Measurements from ENCODE around the gene YOD1. TPM values are rescaled to one million over a fixed set of nuclear protein-coding genes. Genes with fewer than 3 reads are reported as not detected.
A peak's percentile ranks its signal among the peaks of the same experiment; 100 is the strongest.

The YOD1 gene
- total and polyA plus RNA-seq, 2 donors = 10.5 to 11.5 TPM

DNA sequence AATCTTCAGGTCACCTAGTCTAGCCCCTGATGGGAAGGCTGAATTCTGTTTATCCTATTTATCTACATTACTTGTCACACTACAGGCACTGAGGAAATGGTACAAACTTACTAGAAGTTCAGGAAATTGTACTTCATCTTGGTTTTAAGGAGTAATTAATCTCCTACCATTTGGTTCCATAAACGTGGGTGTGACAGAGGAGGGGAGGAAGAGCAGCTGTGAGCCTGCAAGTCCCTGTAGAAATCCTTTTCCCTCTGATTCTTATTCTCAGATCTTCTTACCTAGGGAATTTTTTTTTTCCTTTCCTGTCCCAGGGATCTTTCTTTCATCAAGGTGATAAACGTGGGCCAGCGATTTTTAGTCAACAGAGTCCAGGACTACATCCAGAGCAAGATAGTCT lies 16.2 kb upstream of the YOD1 start:
- Histone ChIP-seq H3K36me3 (ENCODE audit: control insufficient read depth in 2 of 2, insufficient read depth in 2 of 2, low read length in 1 of 2) (peaks cover 4 to 64% of the 10 kb centered on the region in 2 donors), H3K27me3 (ENCODE audit: control insufficient read depth in 2 of 2, insufficient read depth in 1 of 2, low read length in 1 of 2) (no peaks in the 10 kb centered on the region), H3K4me1 (ENCODE audit: control insufficient read depth in 2 of 2, insufficient read depth in 2 of 2, low read length in 2 of 2) (peaks cover 31 to 44% of the 10 kb centered on the region in 2 donors), H3K9me3 (ENCODE audit: control insufficient read depth in 2 of 2, insufficient read depth in 1 of 2, low read length in 1 of 2) (no peaks in the 10 kb centered on the region), H3K27ac (ENCODE audit: low read depth in 1 of 2, low read length in 1 of 2) (no peak overlapping the region), H3K4me3 (ENCODE audit: low read length in 2 of 2) (no peak overlapping the region)
- no peak for DNase-seq (ENCODE audit: low read depth in 6 of 9, low spot score in 9 of 9)
- 83% methylated on average over 3 of the region's 3 CpGs for WGBS

DNA sequence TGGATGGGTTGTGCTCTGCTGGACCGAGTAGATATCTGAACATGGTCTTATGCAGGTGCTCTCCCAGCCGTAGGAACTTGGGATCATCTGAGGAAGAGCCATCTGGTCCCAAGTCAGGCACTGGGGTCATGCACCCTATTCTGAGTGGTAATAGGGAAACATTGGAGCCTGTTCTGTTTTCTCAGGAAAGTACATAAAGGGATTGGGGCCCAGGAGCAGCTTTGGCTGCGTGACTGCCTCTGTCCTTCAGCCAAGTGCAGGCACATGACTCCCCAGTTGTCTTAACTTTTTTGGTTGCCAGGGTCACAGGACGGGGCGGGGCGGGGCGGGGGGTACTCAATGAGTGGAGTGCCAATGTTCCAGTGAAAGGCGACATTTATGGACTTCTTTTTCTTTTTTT lies 13.6 kb upstream of the YOD1 start:
- Histone ChIP-seq H3K4me3 (ENCODE audit: low read length in 2 of 2) (no peak overlapping the region), H3K27ac (ENCODE audit: low read depth in 1 of 2, low read length in 1 of 2) (no peak overlapping the region)

DNA sequence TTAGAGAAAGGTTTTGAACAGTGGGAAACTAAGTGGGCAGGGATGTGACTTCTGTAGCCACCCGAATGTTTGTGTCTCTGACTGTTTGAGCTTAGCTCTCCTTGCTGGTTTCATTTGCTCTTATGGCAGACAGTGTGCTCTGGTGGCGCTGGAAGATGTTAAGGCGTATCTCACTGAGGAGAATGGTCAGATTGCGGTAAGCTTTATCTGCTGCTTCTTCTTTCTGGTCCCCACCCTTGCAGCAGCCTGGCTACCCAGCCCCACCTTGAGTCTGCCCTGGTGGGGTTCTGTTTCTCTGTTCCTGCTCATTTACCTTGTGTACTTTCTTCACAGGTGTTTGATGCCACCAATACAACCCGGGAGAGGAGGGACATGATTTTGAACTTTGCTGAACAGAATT lies 12.0 kb upstream of the YOD1 start:
- Histone ChIP-seq H3K4me1 (ENCODE audit: control insufficient read depth in 2 of 2, insufficient read depth in 2 of 2, low read length in 2 of 2) (peaks cover 26 to 33% of the 10 kb centered on the region in 2 donors), H3K4me3 (ENCODE audit: low read length in 2 of 2) (no peak overlapping the region), H3K27me3 (ENCODE audit: control insufficient read depth in 2 of 2, insufficient read depth in 1 of 2, low read length in 1 of 2) (no peaks in the 10 kb centered on the region), H3K9me3 (ENCODE audit: control insufficient read depth in 2 of 2, insufficient read depth in 1 of 2, low read length in 1 of 2) (no peaks in the 10 kb centered on the region), H3K36me3 (ENCODE audit: control insufficient read depth in 2 of 2, insufficient read depth in 2 of 2, low read length in 1 of 2) (peaks cover 7 to 61% of the 10 kb centered on the region in 2 donors), H3K27ac (ENCODE audit: low read depth in 1 of 2, low read length in 1 of 2) (no peak overlapping the region)
- no peak for DNase-seq (ENCODE audit: low read depth in 6 of 9, low spot score in 9 of 9)
- WGBS = 98% methylated on average over 5 of the region's 5 CpGs

More for the DNA sequence above, 13.6 kb upstream of the YOD1 start:
- no peaks in the 10 kb centered on the region for H3K9me3 ChIP-seq (ENCODE audit: control insufficient read depth in 2 of 2, insufficient read depth in 1 of 2, low read length in 1 of 2)
- DNase-seq (ENCODE audit: low read depth in 6 of 9, low spot score in 9 of 9) = no peak
- peaks cover 20 to 30% of the 10 kb centered on the region in 2 donors for H3K4me1 ChIP-seq (ENCODE audit: control insufficient read depth in 2 of 2, insufficient read depth in 2 of 2, low read length in 2 of 2)
- H3K36me3 ChIP-seq (ENCODE audit: control insufficient read depth in 2 of 2, insufficient read depth in 2 of 2, low read length in 1 of 2) = peaks cover 10 to 70% of the 10 kb centered on the region in 2 donors
- no peaks in the 10 kb centered on the region for H3K27me3 ChIP-seq (ENCODE audit: control insufficient read depth in 2 of 2, insufficient read depth in 1 of 2, low read length in 1 of 2)
- 98% methylated on average over 8 of the region's 8 CpGs for WGBS

DNA sequence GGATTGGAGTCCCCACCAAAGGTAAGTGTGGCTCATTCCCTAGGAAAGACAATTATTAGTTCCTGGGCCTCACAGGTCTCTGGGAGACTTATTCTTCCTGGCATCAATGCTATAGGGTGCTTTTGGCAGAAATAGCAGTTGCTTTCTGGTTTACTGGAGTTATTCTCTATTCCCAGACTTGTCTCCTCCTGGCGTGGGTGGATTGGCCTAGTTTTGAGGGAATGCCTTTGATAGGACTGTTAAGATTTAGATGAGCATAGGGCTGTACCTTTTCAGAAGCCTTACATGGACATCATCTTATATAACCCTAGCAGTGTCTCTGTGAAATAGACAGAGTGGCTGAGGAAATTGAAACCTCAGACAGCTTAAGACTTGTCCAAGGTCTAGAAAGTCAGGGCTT lies 11.1 kb upstream of the YOD1 start:
- 98% methylated on average over 1 of the region's 1 CpG for WGBS
- Histone ChIP-seq H3K27ac (ENCODE audit: low read depth in 1 of 2, low read length in 1 of 2) (no peak overlapping the region), H3K36me3 (ENCODE audit: control insufficient read depth in 2 of 2, insufficient read depth in 2 of 2, low read length in 1 of 2) (peaks cover 7 to 54% of the 10 kb centered on the region in 2 donors), H3K9me3 (ENCODE audit: control insufficient read depth in 2 of 2, insufficient read depth in 1 of 2, low read length in 1 of 2) (no peaks in the 10 kb centered on the region), H3K4me3 (ENCODE audit: low read length in 2 of 2) (no peak overlapping the region), H3K27me3 (ENCODE audit: control insufficient read depth in 2 of 2, insufficient read depth in 1 of 2, low read length in 1 of 2) (no peaks in the 10 kb centered on the region), H3K4me1 (ENCODE audit: control insufficient read depth in 2 of 2, insufficient read depth in 2 of 2, low read length in 2 of 2) (peaks cover 26 to 28% of the 10 kb centered on the region in 2 donors)
- DNase-seq (ENCODE audit: low read depth in 6 of 9, low spot score in 9 of 9) = no peak

DNA sequence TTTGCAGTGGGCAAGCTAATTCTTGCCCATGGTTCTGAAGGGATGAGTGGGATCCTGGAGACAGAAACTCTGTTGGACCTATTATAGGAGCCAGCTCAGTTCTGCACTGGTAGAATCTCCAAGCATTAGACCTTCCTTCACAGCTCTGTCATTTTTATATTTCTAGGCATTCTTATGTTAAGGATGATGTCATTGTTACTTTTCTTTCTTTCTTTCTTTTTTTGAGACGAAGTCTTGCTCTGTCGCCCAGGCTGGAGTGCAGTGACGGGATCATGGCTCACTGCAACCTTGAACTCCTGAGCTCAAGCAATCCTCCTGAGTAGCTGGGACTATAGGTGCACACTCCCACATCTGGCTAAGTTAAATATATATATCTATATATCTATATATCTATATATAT lies 9.6 kb upstream of the YOD1 start:
- DNase-seq (ENCODE audit: low read depth in 6 of 9, low spot score in 9 of 9) = no peak
- Histone ChIP-seq H3K9me3 (ENCODE audit: control insufficient read depth in 2 of 2, insufficient read depth in 1 of 2, low read length in 1 of 2) (no peaks in the 10 kb centered on the region), H3K4me1 (ENCODE audit: control insufficient read depth in 2 of 2, insufficient read depth in 2 of 2, low read length in 2 of 2) (peaks cover 26 to 28% of the 10 kb centered on the region in 2 donors), H3K27me3 (ENCODE audit: control insufficient read depth in 2 of 2, insufficient read depth in 1 of 2, low read length in 1 of 2) (no peaks in the 10 kb centered on the region), H3K36me3 (ENCODE audit: control insufficient read depth in 2 of 2, insufficient read depth in 2 of 2, low read length in 1 of 2) (peaks cover 7 to 47% of the 10 kb centered on the region in 2 donors), H3K4me3 (ENCODE audit: low read length in 2 of 2) (no peak overlapping the region), H3K27ac (ENCODE audit: low read depth in 1 of 2, low read length in 1 of 2) (no peak overlapping the region)
- 78% methylated on average over 3 of the region's 3 CpGs for WGBS

DNA sequence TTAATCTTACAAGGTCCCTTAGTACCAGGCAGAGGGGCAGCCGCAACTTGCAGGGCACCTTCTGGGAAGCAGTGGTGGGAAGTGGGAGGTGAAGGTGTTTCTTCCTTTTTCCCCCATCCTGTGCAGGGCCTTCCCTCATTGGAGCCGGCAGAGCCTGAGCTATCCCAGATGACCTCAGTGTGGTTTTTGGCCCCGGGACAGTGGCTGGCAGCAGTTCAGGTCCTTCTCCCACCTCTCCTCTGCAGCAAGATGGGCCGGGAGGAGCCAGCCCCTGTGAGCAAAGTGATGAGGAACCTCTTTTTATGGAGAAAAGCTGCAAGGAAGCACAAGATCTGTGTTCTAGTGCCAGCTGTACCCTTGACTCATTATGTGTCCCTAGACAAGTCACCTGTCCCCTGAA lies 8.9 kb upstream of the YOD1 start:
- 75% methylated on average over 4 of the region's 4 CpGs for WGBS
- Histone ChIP-seq H3K27ac (ENCODE audit: low read depth in 1 of 2, low read length in 1 of 2) (no peak overlapping the region), H3K36me3 (ENCODE audit: control insufficient read depth in 2 of 2, insufficient read depth in 2 of 2, low read length in 1 of 2) (peaks cover 7 to 40% of the 10 kb centered on the region in 2 donors), H3K9me3 (ENCODE audit: control insufficient read depth in 2 of 2, insufficient read depth in 1 of 2, low read length in 1 of 2) (no peaks in the 10 kb centered on the region), H3K27me3 (ENCODE audit: control insufficient read depth in 2 of 2, insufficient read depth in 1 of 2, low read length in 1 of 2) (no peaks in the 10 kb centered on the region), H3K4me1 (ENCODE audit: control insufficient read depth in 2 of 2, insufficient read depth in 2 of 2, low read length in 2 of 2) (peaks cover 28 to 29% of the 10 kb centered on the region in 2 donors), H3K4me3 (ENCODE audit: low read length in 2 of 2) (peak overlapping the region in 1 of 2 donors; percentile 40)
- no peak for DNase-seq (ENCODE audit: low read depth in 6 of 9, low spot score in 9 of 9)

DNA sequence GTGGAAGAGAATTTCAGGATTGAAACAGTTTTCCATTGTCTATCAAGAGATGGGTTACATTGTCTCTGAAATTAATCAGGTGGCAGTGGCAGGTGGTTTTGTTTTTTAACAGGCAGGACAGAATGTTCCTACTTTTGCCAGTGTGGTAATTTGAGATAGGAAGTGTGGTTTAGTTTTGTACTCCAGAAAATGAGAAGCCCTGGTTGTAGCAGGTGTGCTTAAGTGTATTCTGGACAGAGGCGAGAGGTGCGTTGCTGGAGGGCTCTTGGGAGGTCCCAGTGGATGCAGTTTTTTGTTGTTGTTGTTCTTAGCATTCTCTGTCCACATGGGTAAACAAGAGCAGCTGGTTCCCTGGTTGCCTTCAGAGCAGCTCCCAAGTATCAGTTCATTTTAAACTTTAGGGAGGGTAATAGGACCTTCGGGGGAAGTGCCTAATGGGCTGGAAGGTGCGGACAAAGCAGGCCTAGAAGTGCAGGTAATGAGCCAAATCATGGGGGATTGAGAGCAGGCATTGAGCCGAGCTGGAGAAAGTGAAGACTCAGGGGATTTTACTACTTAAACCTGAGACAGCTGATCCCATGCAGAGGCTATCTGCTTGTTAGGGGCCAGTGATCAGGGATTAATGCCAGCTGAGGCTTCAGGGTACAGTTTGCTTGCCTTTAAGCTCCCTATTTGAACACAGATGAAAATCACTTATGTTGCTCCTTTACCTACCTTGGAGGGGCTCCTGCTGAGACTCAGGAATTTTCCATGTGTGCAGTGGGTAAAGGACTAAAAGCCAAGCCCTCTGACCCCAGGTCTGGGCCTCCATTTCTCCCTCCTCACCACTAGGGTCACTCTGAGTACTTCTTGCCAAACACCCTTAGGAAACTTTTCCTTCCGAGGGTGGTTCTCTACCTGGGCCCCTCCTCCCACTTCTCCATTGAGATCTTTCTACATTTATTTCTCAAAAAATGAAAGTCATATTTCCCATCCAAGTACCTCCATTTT lies 8.2 kb upstream of the YOD1 start:
- peak in 1 of 9 donors; percentile 55 for DNase-seq (ENCODE audit: low read depth in 6 of 9, low spot score in 9 of 9)
- Histone ChIP-seq H3K27ac (ENCODE audit: low read depth in 1 of 2, low read length in 1 of 2) (peak overlapping the region; percentile 59 to 79), H3K27me3 (ENCODE audit: control insufficient read depth in 2 of 2, insufficient read depth in 1 of 2, low read length in 1 of 2) (no peaks in the 10 kb centered on the region), H3K36me3 (ENCODE audit: control insufficient read depth in 2 of 2, insufficient read depth in 2 of 2, low read length in 1 of 2) (peaks cover 7 to 33% of the 10 kb centered on the region in 2 donors), H3K4me3 (ENCODE audit: low read length in 2 of 2) (peak overlapping the region in 1 of 2 donors; percentile 40), H3K9me3 (ENCODE audit: control insufficient read depth in 2 of 2, insufficient read depth in 1 of 2, low read length in 1 of 2) (no peaks in the 10 kb centered on the region), H3K4me1 (ENCODE audit: control insufficient read depth in 2 of 2, insufficient read depth in 2 of 2, low read length in 2 of 2) (peaks cover 28 to 29% of the 10 kb centered on the region in 2 donors)
- WGBS = 53% methylated on average over 6 of the region's 6 CpGs

DNA sequence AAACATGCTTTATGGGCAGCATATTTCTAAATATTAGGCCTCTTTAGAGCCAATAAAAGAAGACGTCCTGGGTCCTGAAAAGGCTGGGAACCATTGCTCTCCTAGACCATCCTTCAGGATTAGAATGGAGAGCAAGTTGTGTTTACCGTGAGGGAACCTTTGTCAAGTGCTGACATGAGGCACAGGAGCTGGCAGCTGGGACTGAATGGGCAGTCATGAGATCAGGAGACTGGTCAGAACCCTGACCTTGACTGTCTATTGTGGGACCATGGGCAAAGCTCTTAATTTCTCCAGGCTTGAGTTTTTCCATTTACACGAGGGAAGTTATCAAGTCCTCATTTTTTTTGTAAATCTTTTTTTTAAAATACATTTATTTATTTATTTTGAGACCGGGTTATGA lies 7.2 kb upstream of the YOD1 start:
- Histone ChIP-seq H3K36me3 (ENCODE audit: control insufficient read depth in 2 of 2, insufficient read depth in 2 of 2, low read length in 1 of 2) (peaks cover 7 to 24% of the 10 kb centered on the region in 2 donors), H3K27me3 (ENCODE audit: control insufficient read depth in 2 of 2, insufficient read depth in 1 of 2, low read length in 1 of 2) (peaks cover 0 to 4% of the 10 kb centered on the region in 2 donors), H3K27ac (ENCODE audit: low read depth in 1 of 2, low read length in 1 of 2) (no peak overlapping the region), H3K4me3 (ENCODE audit: low read length in 2 of 2) (peak overlapping the region in 1 of 2 donors; percentile 40), H3K9me3 (ENCODE audit: control insufficient read depth in 2 of 2, insufficient read depth in 1 of 2, low read length in 1 of 2) (no peaks in the 10 kb centered on the region), H3K4me1 (ENCODE audit: control insufficient read depth in 2 of 2, insufficient read depth in 2 of 2, low read length in 2 of 2) (peaks cover 28 to 34% of the 10 kb centered on the region in 2 donors)
- 93% methylated on average over 4 of the region's 4 CpGs for WGBS
- no peak for DNase-seq (ENCODE audit: low read depth in 6 of 9, low spot score in 9 of 9)

DNA sequence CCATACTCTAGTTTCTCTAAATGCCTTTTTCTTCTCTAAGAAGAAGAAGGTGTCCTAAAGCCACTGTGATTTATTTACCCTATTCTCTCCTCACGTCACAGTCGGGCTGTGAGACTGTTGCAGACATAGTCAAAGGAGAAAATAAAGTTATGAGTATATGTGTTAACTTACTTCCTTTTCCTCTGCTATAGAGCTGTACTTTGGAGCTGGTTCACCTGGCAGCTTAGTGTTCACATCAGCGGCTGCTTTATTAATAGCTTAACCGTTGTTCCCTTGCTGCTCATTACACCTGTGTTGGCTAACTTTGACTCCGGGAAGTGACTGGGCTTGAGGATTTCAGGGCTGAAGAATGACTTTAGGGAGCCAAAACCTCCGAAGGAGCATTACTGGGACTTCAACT lies 5.7 kb upstream of the YOD1 start:
- WGBS = 54% methylated on average over 6 of the region's 6 CpGs
- H3K4me1 ChIP-seq (ENCODE audit: control insufficient read depth in 2 of 2, insufficient read depth in 2 of 2, low read length in 2 of 2) = peaks cover 34 to 46% of the 10 kb centered on the region in 2 donors

More for the DNA sequence above, 5.7 kb upstream of the YOD1 start:
- Histone ChIP-seq H3K4me3 (ENCODE audit: low read length in 2 of 2) (peak overlapping the region in 1 of 2 donors; percentile 78), H3K27ac (ENCODE audit: low read depth in 1 of 2, low read length in 1 of 2) (no peak overlapping the region), H3K36me3 (ENCODE audit: control insufficient read depth in 2 of 2, insufficient read depth in 2 of 2, low read length in 1 of 2) (peaks cover 1 to 11% of the 10 kb centered on the region in 2 donors), H3K9me3 (ENCODE audit: control insufficient read depth in 2 of 2, insufficient read depth in 1 of 2, low read length in 1 of 2) (no peaks in the 10 kb centered on the region), H3K27me3 (ENCODE audit: control insufficient read depth in 2 of 2, insufficient read depth in 1 of 2, low read length in 1 of 2) (peaks cover 0 to 6% of the 10 kb centered on the region in 2 donors)
- no peak for DNase-seq (ENCODE audit: low read depth in 6 of 9, low spot score in 9 of 9)

All from thymus (tissue), 11 donors.